ENCODE results near the gene TPCN1.

TPCN1 gene

DNA sequence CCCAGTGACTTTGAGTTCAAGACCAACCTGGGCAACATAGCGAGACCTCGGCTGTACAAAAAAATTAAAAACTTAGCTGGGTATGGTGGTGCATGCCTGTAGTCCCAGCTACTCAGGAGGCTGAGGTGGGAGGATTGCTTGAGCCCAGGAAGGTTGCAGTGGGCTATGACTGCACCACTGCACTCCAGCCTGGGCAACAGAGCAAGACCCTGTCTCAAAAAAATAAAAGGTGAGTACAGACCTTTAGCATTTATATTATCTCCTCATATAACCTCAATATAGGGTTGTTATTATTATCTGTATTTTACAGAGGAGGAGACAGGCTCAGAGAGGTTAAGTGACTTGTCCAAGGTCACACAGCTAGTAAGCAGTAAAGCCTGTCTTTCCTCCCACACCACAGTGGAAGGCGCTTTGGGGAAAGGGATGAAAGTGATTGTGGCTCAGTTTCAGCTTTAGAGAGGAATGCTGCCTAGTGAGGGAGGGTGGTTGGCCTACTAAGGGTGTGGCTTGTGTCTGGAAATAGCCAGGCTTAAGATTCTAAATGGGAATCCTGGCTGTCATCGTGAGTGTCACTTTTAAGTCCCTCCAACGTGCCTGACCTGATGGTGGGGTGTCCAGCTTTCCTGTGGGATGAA, 7.2 kb downstream of the TPCN1 start:
- Mint-ChIP-seq H3K4me1 (peaks cover 68% of the 10 kb centered on the region), H3K27me3 (no peaks in the 10 kb centered on the region), H3K4me3 (no peak overlapping the region), H3K27ac (peak overlapping the region in 1 of 2 donors; percentile 7), H3K9me3 (no peaks in the 10 kb centered on the region)
- no peak for ATAC-seq
- no peak for DNase-seq

DNA sequence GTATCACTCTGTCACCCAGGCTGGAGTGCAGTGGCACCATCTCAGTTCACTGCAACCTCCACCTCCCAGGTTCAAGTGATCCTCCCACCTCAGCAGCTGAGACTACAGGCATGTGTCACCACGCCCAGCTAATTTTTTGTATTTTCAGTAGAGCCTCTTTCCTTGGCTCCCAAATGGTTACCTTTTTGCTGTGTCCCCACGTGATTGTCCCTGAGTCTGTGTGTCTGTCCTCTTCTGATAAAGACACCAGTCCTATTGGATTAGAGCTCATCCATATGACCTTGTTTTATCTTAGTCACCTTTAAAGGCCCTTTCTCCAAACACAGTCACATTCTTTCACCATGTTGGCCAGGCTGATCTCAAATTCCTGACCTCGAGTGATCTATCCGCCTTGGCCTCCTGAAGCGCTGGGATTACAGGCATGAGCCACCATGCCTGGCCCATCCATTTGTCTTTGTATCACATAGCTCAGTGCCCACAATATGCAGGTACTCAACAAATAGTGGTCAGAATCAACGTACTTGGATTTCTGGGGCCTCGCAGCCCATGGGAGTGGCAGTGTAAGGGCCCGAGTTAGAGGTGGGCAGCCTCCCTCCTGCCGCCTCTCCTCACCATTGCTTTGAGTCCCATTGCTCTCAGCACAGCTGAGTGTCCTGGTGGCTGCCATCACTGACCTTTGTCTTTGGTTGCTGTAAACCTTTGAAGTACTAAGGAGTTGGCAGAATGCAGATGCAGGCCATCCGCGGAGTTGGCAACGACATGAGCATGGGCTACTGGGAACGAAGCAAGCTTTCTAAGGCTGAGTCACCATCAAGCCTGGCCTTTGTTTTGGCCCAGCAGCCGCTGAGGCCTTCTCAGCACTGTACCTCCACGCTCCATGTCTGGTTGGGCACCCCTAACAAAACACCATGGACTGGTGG, 9.3 kb downstream of the TPCN1 start:
- no peak for ATAC-seq
- H3K9me3 Mint-ChIP-seq: no peaks in the 10 kb centered on the region
- no peaks in the 10 kb centered on the region for H3K27me3 Mint-ChIP-seq
- peaks cover 80% of the 10 kb centered on the region for H3K4me1 Mint-ChIP-seq
- peak in 1 of 2 donors; percentile 25 for DNase-seq
- H3K27ac Mint-ChIP-seq: peak overlapping the region in 1 of 2 donors; percentile 90
- peak overlapping the region; percentile 54 to 59 for H3K4me3 Mint-ChIP-seq

GRCh38 chr12:113231235-113232088, 10.2 kb downstream of the TPCN1 start:
- H3K9me3 Mint-ChIP-seq: no peaks in the 10 kb centered on the region
- H3K27ac Mint-ChIP-seq: no peak overlapping the region
- DNase-seq: no peak
- peak overlapping the region in 1 of 2 donors; percentile 17 for H3K4me3 Mint-ChIP-seq
- H3K4me1 Mint-ChIP-seq: peaks cover 80% of the 10 kb centered on the region
- ATAC-seq: no peak
- no peaks in the 10 kb centered on the region for H3K27me3 Mint-ChIP-seq

- Mint-ChIP-seq H3K27ac (no peak overlapping the region), H3K9me3 (no peaks in the 10 kb centered on the region), H3K4me1 (peaks cover 74% of the 10 kb centered on the region), H3K4me3 (peak overlapping the region; percentile 80 to 83), H3K27me3 (no peaks in the 10 kb centered on the region)
- no peak for DNase-seq
- ATAC-seq: no peak
Measured at GRCh38 chr12:113232089-113232839, 11.0 kb downstream of the TPCN1 start.

- DNase-seq (peak; percentile 64 to 80), ATAC-seq (peak; percentile 88)
- Mint-ChIP-seq H3K4me1 (peaks cover 66% of the 10 kb centered on the region), H3K27me3 (no peaks in the 10 kb centered on the region), H3K9me3 (no peaks in the 10 kb centered on the region), H3K4me3 (peak overlapping the region; percentile 80 to 83), H3K27ac (peak overlapping the region; percentile 87 to 90)
Measured at GRCh38 chr12:113232840-113233585, 11.7 kb downstream of the TPCN1 start.

GRCh38 chr12:113233967-113234366, 12.7 kb downstream of the TPCN1 start:
- Mint-ChIP-seq H3K4me3 (no peak overlapping the region), H3K4me1 (peaks cover 57% of the 10 kb centered on the region), H3K27me3 (no peaks in the 10 kb centered on the region), H3K27ac (no peak overlapping the region), H3K9me3 (no peaks in the 10 kb centered on the region)
- DNase-seq: no peak
- ATAC-seq: no peak

- peaks cover 52% of the 10 kb centered on the region for H3K4me1 Mint-ChIP-seq
- H3K27me3 Mint-ChIP-seq: no peaks in the 10 kb centered on the region
- no peak overlapping the region for H3K27ac Mint-ChIP-seq
- ATAC-seq (no peak), DNase-seq (no peak)
- H3K9me3 Mint-ChIP-seq: no peaks in the 10 kb centered on the region
- no peak overlapping the region for H3K4me3 Mint-ChIP-seq
Measured at GRCh38 chr12:113234483-113234882, 13.2 kb downstream of the TPCN1 start.

- peaks cover 43% of the 10 kb centered on the region for H3K4me1 Mint-ChIP-seq
- no peak overlapping the region for H3K4me3 Mint-ChIP-seq
- DNase-seq (no peak), ATAC-seq (no peak)
- no peaks in the 10 kb centered on the region for H3K27me3 Mint-ChIP-seq
- peak overlapping the region in 1 of 2 donors; percentile 86 for H3K27ac Mint-ChIP-seq
- no peaks in the 10 kb centered on the region for H3K9me3 Mint-ChIP-seq
Measured at GRCh38 chr12:113235976-113236375, 14.7 kb downstream of the TPCN1 start.

DNA sequence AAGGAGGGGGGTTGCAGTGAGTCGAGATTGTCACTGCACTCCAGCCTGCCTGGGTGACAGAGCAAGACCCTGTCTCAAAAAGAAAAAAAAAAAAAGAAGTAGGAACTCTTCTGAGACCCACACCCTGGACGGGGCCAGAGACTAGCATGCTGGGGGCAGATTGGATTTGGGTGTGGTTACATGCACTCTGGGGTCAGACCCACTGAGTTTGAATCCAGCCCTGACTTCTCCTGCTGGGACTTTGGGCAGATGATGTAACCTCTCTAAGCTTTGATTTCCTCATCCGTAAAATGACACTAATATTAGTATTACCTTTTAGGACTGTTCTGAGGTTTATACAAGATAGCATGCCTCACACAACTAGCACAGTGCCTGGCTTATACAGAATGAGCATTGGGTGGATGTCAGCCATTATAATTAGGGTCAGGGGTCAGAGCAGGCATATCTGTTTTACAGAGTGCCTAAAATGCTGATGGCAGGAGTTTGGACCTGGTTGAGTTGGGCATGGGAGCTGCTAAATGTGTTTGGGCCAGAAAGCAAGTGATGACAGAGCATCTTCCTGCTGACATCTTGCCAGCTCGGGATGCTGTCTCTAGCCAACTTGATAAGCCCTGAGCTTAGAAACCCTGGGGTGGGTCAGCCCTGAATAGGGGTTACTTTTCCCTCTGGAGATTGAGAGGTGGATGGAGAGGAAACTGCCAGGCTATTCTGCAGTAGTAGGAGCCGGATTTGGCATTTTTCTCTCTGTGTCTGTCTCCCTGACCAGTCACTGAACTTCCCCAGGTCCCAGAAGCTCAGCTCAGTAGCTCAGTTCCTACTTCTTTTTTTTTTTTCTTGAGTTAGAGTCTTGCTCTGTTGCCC, 15.5 kb downstream of the TPCN1 start:
- no peak for DNase-seq
- Mint-ChIP-seq H3K4me1 (peaks cover 38% of the 10 kb centered on the region), H3K27ac (peak overlapping the region in 1 of 2 donors; percentile 86), H3K4me3 (no peak overlapping the region), H3K27me3 (no peaks in the 10 kb centered on the region), H3K9me3 (no peaks in the 10 kb centered on the region)
- ATAC-seq: no peak

- H3K27ac Mint-ChIP-seq: no peak overlapping the region
- no peak for ATAC-seq
- H3K4me1 Mint-ChIP-seq: peaks cover 28% of the 10 kb centered on the region
- no peaks in the 10 kb centered on the region for H3K9me3 Mint-ChIP-seq
- H3K4me3 Mint-ChIP-seq: no peak overlapping the region
- DNase-seq: no peak
- H3K27me3 Mint-ChIP-seq: no peaks in the 10 kb centered on the region
Measured at GRCh38 chr12:113237748-113238147, 16.5 kb downstream of the TPCN1 start.

- Mint-ChIP-seq H3K4me3 (no peak overlapping the region), H3K27ac (no peak overlapping the region), H3K9me3 (no peaks in the 10 kb centered on the region), H3K4me1 (peaks cover 22% of the 10 kb centered on the region), H3K27me3 (no peaks in the 10 kb centered on the region)
- DNase-seq (no peak), ATAC-seq (no peak)
Measured at GRCh38 chr12:113238309-113238708, 17.0 kb downstream of the TPCN1 start.

GRCh38 chr12:113239288-113239771, 18.1 kb downstream of the TPCN1 start:
- no peak overlapping the region for H3K27ac Mint-ChIP-seq
- ATAC-seq: no peak
- H3K4me1 Mint-ChIP-seq: peaks cover 12% of the 10 kb centered on the region

DNA sequence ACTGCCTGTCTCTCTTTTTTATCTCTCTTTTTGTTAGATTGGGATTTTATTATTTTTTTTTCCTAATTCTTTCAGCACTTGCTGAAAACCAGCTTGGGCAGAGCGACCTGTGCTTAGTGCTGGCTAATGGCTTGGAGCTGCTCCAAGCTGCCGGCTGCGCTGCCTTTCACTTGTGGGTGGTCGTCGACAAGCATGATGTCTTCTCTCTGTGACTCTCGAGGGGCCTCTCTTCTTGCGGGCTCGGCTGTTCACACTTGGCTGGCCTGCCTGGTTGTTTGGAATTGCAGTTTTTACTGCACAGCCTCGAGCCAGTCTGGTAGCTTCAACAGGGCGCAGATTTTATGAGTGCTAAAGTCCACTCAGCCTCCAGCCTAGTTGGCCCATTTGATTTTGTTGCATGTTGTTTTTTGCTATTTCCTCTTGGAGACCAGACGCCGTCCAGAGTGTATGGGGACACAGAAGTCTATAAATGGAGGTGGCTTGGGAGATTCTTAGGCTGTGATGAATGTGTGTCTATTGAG, 18.6 kb downstream of the TPCN1 start:
- Mint-ChIP-seq H3K4me3 (no peak overlapping the region), H3K27ac (no peak overlapping the region), H3K4me1 (peaks cover 8% of the 10 kb centered on the region), H3K9me3 (no peaks in the 10 kb centered on the region), H3K27me3 (no peaks in the 10 kb centered on the region)
- DNase-seq (no peak), ATAC-seq (no peak)

More at GRCh38 chr12:113239288-113239771, 18.1 kb downstream of the TPCN1 start:
- H3K4me3 Mint-ChIP-seq: no peak overlapping the region
- H3K9me3 Mint-ChIP-seq: no peaks in the 10 kb centered on the region
- no peaks in the 10 kb centered on the region for H3K27me3 Mint-ChIP-seq
- no peak for DNase-seq
